SK-N-MC (cell line): Measurements from ENCODE around the gene RPS13.
"Not testable (repeated sequence)": the region's sequence is repeated elsewhere in the genome, so short reads cannot be mapped to it uniquely, and the experiment has no call there.

ENCODE experiments used
- DNase-seq: peaks from one replicate; pipeline ENCODE4 v3.0.0-alpha.2; 2011; ENCODE audit warnings: low read depth, low spot score
- H3K27ac ChIP-seq: fragments of 200-600 bp; sonication (generic); 2 replicates; pipeline ENCODE4 v1.5.1; 2016; ENCODE audit warnings: mixed run types
- H3K36me3 ChIP-seq: fragments of 200-600 bp; sonication (generic); 2 replicates; pipeline ENCODE4 v1.6.1; 2017; ENCODE audit warnings: antibody characterized with exemption, low read length, mixed read lengths; ENCODE audit not compliant: insufficient read depth
- H3K4me3 ChIP-seq: fragments of 200-600 bp; sonication (generic); 2 replicates; pipeline ENCODE4 v1.5.1; 2016
- H3K9ac ChIP-seq: fragments of 200-600 bp; sonication (generic); 2 replicates; pipeline ENCODE4 v1.8.0; 2017; ENCODE audit warnings: mixed run types, mixed read lengths; ENCODE audit not compliant: insufficient read length
- H3K9me3 ChIP-seq: fragments of 200-600 bp; sonication (generic); 2 replicates; pipeline ENCODE4 v1.6.1; 2017; ENCODE audit warnings: low read depth, mild to moderate bottlenecking, antibody characterized with exemption, low read length, moderate library complexity, mixed read lengths
- EZH2 ChIP-seq: fragments of 200-600 bp; sonication (generic); IDR thresholded peaks from one replicate; pipeline ENCODE4 v1.6.1; 2017; ENCODE audit warnings: antibody characterized with exemption
- FOXP2 ChIP-seq: optimal IDR thresholded peaks from 2 replicates; pipeline ENCODE3; 2011; ENCODE audit warnings: mild to moderate bottlenecking, moderate library complexity; ENCODE audit not compliant: insufficient read depth; ENCODE audit errors: extremely low read length, control extremely low read depth
- POLR2AphosphoS5 ChIP-seq: IDR thresholded peaks from 2 replicates; pipeline ENCODE4 v1.6.1; 2012; ENCODE audit warnings: mild to moderate bottlenecking, low read depth, low read length, borderline replicate concordance

RPS13 gene

DNA sequence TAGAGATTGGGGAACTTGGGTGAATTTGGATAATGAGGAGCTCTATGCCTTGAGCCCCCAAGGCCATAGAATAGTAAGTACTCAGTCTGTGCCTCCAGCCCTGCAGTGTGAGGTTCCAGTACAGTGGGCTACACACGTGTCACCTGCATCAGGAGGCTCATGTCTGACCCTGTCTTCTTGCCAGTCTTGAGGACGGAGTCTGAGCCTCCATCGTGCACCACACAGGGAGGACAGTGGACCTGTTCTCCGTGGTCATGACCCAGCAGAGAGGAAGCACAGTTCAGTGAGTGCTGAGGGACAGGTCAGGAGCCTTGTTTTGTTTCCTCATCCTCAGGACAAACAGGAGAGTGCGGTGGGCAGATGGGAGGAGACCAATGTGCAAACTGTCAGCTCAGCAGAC is 30.8 kb downstream of the RPS13 start:
- TF ChIP-seq FOXP2 (no peak), EZH2 (no peak), POLR2AphosphoS5 (no peak)
- no peak overlapping the region for H3K4me3 ChIP-seq
- no peak for DNase-seq
- no peaks in the 10 kb centered on the region for H3K36me3 ChIP-seq
- no peaks in the 10 kb centered on the region for H3K9me3 ChIP-seq
- no peak overlapping the region for H3K9ac ChIP-seq
- no peak overlapping the region for H3K27ac ChIP-seq

DNA sequence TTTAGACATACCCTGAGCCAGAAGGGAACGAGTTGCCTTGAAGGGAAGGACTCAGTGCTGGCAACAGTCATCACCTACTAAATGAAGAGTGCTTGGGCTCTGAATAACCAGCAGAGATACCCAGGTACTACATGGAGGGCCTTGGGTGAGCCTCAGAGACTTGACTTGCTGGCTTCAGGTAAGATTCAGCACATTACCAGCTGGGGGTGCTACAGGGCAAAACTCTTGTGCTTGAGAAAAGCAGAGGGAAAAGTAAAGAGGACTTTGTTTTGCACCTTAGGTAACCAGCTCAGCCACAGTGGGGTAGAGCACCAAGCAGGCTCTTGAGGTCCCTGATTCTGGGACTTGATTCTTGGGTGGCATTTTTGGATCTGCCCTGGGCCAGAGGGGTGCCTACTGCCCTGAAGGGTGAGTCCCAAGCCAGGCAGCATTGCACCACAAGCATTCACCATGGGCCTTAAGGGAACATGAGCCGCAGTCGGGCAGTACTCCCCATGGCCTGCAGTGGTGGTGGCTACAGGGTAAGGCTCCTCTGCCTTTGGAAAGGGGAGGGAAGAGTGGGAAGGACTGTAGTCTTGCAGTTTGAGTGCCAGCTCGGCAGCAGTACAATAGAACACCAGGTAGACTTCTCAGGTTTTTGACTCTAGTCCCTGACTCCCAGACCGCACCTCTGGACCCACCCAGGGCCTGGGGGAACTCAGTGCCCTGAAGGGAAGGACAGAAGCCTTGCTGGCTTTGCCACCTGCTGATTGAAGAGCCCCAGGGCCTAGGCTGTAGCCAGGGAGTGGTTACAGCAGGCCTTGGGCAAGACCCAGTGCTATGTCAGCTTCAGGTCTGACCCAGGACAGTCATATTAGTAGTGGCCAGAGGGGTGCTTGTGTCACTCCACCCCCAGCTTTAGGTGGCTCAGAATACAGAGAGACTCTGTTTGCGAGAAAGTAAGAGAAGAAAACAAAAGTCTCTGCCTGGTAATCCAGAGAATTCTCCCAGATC is 40.5 kb downstream of the RPS13 start:
- TF ChIP-seq FOXP2 (no peak), POLR2AphosphoS5 (no peak), EZH2 (no peak)
- Histone ChIP-seq H3K36me3 (no peaks in the 10 kb centered on the region), H3K9me3 (no peaks in the 10 kb centered on the region), H3K4me3 (no peak overlapping the region), H3K9ac (no peak overlapping the region), H3K27ac (no peak overlapping the region)
- no peak for DNase-seq

DNA sequence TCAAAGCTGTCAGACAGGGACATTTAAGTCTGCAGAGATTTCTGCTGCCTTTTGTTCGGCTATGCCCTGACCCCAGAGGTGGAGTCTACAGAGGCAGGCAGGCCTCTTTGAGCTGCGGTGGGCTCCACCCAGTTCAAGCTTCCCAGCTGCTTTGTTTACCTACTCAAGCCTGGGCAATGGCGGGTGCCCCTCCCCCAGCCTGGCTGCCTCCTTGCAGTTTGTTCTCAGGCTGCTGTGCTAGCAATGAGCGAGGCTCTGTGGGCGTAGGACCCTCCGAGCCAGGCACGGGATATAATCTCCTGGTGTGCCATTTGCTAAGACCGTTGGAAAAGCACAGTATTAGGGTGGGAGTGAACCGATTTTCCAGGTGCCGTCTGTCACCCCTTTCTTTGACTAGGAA is 43.4 kb downstream of the RPS13 start:
- DNase-seq, H3K9me3 ChIP-seq, H3K4me3 ChIP-seq: not testable (repeated sequence)

DNA sequence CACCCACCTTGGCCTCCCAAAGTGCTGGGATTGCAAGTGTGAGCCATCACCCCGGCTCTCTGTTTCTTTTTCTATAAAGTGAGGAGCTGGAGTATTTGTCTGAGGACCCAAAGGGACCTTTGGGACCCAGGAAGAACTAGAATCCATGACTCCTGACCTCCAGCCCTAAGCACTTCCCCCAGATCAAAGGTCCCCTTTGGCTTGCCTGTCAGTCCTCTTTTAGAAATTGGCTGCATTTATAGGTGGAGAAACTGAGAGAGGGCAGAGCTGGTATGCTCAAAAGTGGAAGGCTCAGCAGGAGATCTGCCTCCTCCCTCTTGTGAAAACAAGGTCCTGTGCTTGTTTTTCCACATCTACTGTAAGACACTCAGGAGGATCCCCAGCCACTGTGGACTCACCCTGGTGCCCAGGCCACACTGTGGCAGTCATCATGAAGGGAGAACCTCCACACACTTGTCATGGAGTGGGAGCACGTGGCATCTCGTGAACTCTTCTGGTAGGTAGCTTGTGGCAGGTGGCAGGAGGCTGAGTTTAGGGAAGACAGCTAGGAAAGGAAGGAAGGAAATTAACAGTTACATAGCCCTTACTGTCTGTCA is 50.9 kb downstream of the RPS13 start:
- Histone ChIP-seq H3K9ac (no peak overlapping the region), H3K9me3 (no peaks in the 10 kb centered on the region), H3K27ac (no peak overlapping the region), H3K4me3 (no peak overlapping the region), H3K36me3 (no peaks in the 10 kb centered on the region)
- TF ChIP-seq FOXP2 (no peak), POLR2AphosphoS5 (no peak), EZH2 (no peak)
- no peak for DNase-seq

More for the DNA sequence above, 43.4 kb downstream of the RPS13 start:
- H3K27ac ChIP-seq, H3K9ac ChIP-seq, H3K36me3 ChIP-seq: not testable (repeated sequence)

DNA sequence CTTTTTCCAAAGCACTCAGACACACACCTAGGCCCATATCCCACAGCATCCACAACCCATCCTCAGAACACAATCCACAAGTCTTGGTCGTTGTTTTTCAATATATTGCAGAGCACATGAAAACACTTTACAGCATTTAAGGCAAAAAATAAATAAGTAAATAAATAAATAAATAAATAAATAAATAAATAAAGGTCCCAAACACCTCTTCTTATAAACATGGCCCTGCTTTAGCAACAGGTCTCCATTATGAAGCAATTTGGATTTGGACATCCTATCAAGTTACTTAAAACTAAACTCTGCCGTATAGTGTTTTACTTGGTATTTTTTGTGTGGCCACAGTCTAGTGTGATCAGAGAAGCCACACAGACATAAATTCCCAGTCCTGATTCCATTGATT is 52.5 kb downstream of the RPS13 start:
- no peaks in the 10 kb centered on the region for H3K36me3 ChIP-seq
- no peak overlapping the region for H3K9ac ChIP-seq
- no peak for DNase-seq
- TF ChIP-seq POLR2AphosphoS5 (no peak), EZH2 (no peak), FOXP2 (no peak)
- H3K9me3 ChIP-seq, result no peaks in the 10 kb centered on the region
- no peak overlapping the region for H3K4me3 ChIP-seq
- no peak overlapping the region for H3K27ac ChIP-seq
